ENCODE results near the gene TMPRSS12.
"Not testable (repeated sequence)": the region's sequence is repeated elsewhere in the genome, so short reads cannot be mapped to it uniquely, and the experiment has no call there.

Gene TMPRSS12

DNA sequence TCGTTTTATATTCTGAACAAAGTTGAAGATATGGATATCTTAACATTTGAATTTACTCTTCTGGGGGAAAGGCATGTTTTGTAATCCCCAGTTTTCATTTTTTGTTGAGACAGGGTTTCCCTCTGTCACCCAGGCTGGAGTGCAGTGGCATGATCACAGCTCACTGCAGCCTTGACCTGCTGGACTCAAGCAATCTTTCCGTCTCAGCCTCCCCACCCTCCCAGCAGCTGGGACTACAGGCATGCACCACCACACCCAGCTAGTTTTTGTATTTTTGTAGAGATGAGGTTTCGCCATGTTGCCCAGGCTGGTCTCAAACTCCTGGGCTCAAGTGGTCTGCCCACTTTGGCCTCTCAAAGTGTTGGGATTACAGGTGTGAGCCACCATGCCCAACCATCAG lies 84.2 kb downstream of the TMPRSS12 start:
- not testable (repeated sequence) for DNase-seq (ENCODE audit: low read depth)

DNA sequence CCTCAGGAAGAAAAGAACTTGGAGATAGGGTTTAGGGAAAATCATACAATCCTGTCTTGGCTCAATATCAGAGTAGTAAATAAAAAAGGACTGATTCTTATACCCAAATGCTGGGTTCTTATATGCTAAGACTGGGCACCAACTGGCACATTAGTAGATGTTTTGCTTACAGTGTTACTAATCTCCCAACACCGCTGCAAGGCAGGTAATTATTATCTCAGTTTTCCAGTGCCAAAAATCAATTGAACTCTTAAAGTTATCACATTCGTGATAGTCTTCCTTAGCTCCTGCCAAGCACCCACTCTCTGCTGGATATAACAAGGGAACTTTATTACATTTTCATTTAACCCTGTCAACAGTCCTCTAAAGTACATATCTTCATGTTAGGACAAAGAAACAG lies 84.6 kb downstream of the TMPRSS12 start:
- DNase-seq (ENCODE audit: low read depth) = no peak

DNA sequence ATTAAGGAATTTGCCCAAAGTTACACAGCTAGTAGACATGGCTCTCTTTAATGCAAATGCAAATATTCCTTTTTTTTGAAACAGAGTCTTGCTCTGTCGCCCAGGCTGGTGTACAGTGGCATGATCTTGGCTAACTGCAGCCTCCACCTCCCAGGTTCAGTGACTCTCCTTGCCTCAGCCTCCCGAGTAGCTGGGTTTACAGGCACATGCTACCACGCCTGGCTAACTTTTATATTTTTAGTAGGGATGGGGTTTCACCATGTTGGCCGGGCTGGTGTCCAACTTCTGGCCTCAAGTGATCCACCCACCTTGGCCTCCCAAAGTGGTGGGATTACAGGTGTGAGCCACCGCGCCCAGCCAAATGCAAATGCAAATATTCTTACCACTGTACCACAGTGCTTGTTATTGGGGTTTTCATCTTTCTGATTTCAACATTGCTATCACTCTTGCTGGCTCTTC lies 85.1 kb downstream of the TMPRSS12 start:
- no peak for DNase-seq (ENCODE audit: low read depth)

DNA sequence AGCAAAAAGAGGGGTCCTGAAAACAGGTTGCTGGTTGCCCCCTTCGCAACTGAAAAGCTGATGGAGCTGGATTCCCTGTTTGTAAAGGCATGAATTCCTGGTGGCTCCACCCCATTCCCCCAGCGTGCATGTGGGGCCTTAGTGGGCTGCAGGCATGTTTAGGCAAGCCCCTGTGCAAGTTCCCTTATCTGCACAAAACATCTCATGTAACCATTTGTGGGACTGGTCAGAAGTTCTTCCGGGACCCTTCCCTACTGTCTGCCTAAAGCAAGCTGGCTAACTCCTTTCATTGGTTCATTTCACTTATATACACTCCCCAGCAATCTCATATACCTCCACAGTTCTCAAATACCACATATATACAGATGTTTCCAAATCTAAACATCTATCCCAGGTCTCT lies 85.7 kb downstream of the TMPRSS12 start:
- no peak for DNase-seq (ENCODE audit: low read depth)

DNA sequence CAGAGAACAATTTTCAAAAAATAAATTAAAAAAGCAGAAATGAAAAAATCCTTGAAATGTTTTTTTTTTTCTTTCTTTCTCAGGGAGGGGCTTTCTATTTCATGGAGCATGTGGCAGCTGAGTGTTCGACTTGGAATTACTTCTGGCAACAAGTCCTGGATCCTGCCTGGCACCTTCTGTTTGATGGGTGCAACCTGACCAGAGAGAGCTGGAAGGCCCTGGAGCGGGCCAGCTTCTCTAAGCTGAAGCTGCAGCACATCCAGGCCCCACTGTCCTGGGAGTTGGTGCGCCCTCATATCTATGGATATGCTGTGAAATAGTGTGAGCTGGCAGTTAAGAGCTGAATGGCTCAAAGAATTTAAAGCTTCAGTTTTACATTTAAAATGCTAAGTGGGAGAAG lies 87.1 kb downstream of the TMPRSS12 start:
- no peak for DNase-seq (ENCODE audit: low read depth)

DNA sequence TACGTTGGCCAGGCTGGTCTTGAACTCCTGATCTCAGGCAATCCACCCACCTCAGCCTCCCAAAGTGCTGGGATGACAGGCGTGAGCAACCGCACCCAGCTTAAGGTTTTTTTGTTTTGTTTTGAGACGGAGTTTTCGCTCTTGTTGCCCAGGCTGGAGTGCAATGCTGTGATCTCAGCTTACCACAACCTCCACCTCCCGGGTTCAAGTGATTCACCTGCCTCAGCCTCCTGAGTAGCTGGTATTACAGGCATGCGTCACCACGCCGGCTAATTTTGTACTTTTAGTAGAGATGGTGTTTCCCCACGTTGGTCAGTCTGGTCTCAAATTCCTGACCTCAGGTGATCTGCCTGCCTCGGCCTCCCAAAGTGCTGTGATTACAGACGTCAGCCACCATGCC lies 87.8 kb downstream of the TMPRSS12 start:
- not testable (repeated sequence) for DNase-seq (ENCODE audit: low read depth)

DNA sequence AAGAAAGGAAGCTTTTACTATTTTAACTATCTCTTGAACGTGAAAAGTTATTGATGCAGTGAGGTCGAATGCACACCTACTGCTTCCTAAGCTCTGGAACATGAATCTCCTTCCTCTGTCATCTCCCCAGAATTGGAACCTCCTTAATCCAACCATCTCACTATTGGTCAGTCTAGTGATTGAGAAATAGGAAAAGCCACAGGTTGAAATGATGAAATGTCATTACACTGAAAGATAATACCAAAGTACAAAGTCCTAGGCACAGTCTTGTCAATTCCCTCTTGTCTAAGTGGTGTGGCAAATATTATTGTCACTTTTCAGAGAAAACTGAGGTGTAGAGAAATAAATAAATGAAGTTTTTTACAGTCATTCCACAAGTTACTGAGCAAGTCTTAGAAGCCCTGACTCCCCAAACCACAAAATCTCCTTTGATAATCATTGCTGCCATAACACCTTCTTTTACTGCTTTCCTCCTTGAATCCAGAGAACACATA lies 90.1 kb downstream of the TMPRSS12 start:
- DNase-seq (ENCODE audit: low read depth) = no peak

DNA sequence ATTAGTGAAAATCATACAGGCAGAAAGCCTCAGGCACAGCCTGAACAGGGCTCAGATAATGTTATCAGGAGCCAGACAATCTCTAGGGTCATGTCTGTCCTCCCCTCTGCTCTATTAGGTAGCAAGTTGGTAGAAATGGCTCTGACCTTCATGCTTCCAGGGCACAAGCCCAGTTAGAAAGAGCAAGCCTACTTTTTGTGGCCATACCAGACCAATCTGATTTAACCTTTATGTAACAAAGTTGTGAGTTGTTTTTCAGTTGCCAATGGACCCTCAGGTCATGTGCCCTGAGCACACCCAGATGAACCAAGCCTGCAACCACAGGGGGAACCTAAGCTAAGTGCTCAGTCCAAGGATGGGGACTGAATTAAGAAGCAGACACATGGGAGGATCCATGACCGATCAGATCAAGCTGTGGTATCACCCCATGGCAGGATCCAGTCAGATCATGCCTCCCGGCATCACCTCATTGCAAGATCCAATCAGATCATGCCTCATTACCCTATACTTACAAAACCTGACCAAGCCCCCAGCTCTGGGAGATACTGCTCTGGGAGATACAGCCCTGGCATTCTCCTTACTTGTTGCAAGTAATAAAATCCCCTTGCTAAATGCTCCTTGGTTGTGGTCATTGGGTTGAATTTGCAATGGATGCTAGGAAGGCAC lies 90.9 kb downstream of the TMPRSS12 start:
- DNase-seq (ENCODE audit: low read depth) = peak; percentile 30

DNA sequence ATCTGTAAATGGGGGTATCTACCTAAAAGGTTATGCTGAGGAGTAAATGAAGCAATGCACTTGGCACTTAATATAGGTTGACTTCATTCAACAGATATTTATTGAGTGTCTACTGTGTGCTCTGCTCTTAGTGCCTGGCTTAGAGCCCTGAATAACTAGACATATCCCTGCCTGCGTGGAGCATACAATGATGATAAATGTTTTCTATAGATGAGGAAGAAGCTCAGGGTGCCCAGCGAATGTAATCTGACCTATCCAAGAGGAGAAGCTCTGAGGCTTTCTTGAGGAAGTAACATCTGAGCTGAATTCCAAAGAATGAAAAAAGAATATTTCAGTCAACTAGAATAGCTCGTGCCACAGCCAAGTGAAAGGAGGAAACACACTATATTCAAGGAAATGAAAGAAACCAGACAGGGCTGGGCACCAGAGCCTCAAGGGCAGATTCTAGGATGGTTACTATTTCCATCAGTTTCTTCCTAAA lies 91.7 kb downstream of the TMPRSS12 start:
- no peak for DNase-seq (ENCODE audit: low read depth)

DNA sequence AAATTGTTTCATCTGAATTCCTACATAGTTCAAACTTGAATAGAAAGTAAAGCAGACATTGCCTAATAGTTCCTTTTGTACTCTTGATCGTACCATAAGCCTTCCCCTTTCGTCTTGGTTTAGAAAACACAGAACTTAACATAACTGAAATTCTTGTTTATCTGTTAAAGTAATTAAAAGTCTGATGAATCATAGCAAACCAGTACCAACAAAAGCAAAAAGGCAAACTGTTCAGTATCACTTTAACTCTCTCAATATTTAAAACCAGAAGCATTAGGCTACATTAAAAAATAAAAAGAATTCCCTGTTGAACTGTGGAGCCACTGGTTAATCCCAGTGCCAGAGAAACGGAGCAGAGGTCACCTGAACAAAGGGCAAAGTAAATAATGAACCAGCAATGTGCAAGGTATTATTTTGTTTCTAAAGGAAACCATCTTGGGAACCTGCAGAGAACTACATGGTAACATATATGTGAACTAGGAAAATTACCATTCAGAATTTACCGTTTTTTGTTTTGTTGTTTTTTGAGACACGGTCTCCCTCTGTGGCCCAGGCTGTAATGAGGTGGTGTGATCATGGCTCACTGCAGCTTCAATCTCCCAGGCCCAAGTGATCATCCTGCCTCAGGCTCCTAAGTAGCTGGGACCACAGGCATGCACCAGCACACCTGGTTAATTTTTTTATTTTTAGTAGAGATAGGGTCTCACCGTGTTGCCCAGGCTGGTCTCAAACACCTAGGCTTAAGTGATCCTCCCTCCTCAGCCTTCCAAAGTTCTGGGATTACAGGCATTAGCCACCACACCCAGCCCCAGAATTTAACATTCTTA lies 92.5 kb downstream of the TMPRSS12 start:
- no peak for DNase-seq (ENCODE audit: low read depth)

DNA sequence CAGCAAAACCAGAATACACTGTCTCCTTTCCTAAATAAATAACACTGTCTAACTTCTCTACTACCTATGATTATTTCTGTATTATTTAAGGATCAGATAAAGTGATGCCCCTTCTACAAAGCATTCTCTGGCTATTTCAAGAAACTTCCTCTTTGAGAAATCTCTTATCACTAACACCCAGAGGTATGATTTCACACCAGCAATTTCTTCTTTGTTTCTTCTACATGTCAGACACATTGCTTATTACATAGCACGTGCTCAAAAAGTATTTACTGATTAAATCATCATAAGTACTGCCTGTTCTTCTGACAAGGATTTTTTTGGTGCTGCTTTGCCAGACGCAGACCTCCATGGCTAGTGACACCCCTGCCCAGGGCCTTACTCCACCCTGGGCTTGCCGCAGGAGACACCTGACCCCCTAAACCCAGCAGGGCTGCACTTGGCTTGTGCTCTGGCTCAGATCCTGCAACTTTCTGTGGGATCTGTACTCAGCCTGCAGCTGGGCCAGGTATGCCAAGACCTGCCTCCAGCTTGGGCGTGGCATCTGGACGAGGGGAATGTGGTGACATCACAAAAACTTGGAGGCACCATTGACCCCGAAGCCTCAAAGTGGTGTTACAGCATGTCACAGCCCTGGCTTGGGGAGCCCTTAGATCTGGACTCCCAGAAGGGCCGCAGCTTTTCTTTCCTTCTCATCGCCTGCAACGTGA lies 94.2 kb downstream of the TMPRSS12 start:
- peak; percentile 37 for DNase-seq (ENCODE audit: low read depth)

Measured in CMK (cell line).